ENCODE measurements around the gene FLRT1.

The FLRT1 gene

GRCh38 chr11:64014356-64014755 lies 21.4 kb upstream of the FLRT1 start:
- TF ChIP-seq, protein P1, sequence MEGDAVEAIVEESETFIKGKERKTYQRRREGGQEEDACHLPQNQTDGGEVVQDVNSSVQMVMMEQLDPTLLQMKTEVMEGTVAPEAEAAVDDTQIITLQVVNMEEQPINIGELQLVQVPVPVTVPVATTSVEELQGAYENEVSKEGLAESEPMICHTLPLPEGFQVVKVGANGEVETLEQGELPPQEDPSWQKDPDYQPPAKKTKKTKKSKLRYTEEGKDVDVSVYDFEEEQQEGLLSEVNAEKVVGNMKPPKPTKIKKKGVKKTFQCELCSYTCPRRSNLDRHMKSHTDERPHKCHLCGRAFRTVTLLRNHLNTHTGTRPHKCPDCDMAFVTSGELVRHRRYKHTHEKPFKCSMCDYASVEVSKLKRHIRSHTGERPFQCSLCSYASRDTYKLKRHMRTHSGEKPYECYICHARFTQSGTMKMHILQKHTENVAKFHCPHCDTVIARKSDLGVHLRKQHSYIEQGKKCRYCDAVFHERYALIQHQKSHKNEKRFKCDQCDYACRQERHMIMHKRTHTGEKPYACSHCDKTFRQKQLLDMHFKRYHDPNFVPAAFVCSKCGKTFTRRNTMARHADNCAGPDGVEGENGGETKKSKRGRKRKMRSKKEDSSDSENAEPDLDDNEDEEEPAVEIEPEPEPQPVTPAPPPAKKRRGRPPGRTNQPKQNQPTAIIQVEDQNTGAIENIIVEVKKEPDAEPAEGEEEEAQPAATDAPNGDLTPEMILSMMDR (IDR thresholded peaks at IDR 0.05): no peak
- no peak for TF ChIP-seq ZFX (IDR thresholded peaks at IDR 0.05; ENCODE audit: borderline replicate concordance)
- H3K27ac ChIP-seq: no peak overlapping the region

DNA sequence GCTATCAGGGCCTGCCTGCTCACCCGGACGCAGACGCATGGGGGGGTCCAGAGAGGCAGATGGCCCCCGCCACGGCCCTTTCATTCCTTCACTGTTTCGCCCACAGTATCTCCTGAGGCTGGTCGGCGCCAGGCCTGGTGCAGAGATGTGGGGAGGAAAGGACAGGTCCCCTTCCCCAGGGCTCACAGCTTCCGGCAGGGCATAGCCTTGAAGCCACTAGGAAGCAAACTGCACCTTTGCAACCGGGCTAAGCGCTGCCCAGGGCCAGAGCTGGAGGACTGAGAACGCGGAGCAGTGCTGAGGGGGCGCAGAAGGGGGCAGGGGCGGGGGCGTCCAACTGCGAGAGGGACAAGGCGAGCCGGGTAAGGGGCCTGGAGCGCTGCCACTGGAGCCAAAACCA lies 20.2 kb upstream of the FLRT1 start:
- no peak overlapping the region for H3K27ac ChIP-seq
- TF ChIP-seq, protein P1 (IDR thresholded peaks at IDR 0.05): no peak
- TF ChIP-seq ZFX (IDR thresholded peaks at IDR 0.05; ENCODE audit: borderline replicate concordance): no peak

GRCh38 chr11:64015935-64016845 lies 19.5 kb upstream of the FLRT1 start:
- no peak overlapping the region for H3K27ac ChIP-seq
- TF ChIP-seq, protein P1 (IDR thresholded peaks at IDR 0.05): no peak
- no peak for TF ChIP-seq ZFX (IDR thresholded peaks at IDR 0.05; ENCODE audit: borderline replicate concordance)

DNA sequence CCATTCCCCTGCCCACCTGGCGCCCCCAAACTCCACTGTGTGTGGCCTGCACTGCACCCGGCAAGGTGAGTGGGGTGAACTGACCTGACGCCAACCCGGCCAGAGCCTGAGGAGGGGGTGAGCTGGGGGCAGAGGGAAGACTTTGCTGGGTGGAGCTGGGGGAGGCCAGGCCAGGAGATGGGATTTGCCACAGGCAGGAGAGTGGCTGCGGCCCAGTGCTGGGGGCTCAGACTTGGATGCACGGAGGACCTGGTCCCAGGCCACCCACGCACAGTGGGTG lies 17.8 kb upstream of the FLRT1 start:
- TF ChIP-seq ZFX (IDR thresholded peaks at IDR 0.05; ENCODE audit: borderline replicate concordance): no peak
- TF ChIP-seq, protein P1 (IDR thresholded peaks at IDR 0.05): no peak
- H3K27ac ChIP-seq: no peak overlapping the region

- TF ChIP-seq ZFX (IDR thresholded peaks at IDR 0.05; ENCODE audit: borderline replicate concordance): no peak
- TF ChIP-seq, protein P1 (IDR thresholded peaks at IDR 0.05): no peak
- H3K27ac ChIP-seq: no peak overlapping the region
These were observed 17.4 kb upstream of the FLRT1 start for GRCh38 chr11:64018310-64018709.

DNA sequence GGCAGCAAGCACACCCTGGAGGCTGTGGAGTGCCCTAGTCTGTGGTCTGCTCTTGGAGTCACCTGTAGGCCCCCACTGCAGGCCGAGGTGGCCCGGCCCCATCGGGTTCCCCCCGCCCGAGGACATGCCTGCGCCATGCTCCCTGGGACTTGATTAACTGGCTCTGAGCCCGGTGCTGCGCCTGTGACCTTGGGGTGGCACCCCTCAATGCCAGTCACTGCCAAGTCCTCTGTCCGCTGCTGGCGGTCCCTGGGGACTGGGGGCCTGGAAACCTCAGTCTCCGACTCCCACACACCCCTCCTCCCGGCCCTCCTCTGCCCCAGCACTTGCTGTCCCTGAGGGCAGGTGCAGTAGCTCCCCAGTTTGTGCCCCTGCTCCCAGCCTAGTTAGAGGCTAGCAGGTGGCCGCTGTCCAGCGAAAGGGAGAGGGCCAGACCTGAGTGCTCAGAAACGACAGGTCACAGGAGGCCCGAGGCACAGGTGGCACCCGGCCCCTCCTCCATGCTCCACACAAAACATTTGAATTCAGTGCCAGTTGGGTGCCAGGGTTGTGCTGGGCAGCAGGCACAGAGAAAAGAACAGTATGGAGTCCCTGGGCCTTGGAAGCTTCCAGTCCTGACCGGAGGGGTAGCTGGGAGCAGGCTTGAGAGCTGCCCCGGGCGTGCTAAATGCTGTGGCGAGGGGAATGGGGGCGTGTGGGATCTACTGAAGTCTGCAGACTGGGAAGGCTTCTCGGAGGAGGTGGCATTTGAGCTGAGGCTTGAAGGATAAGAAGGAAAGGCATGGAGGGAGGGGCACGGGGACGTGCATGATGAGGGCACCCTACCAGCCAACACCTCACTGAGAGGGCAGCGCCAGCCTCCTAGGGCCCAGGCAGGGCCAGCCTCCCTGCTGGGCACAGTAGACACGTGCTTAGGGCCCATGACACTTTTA lies 16.4 kb upstream of the FLRT1 start:
- no peak overlapping the region for H3K27ac ChIP-seq
- TF ChIP-seq, protein P1 (IDR thresholded peaks at IDR 0.05): no peak
- TF ChIP-seq ZFX (IDR thresholded peaks at IDR 0.05; ENCODE audit: borderline replicate concordance): no peak

All from 22Rv1 (cell line).